Fibroblast of lung (primary cell): Measurements from ENCODE around the gene AGBL4. TPM values are rescaled to one million over a fixed set of nuclear protein-coding genes. Genes with fewer than 3 reads are reported as not detected.

Source experiments
- DNase-seq, 2 donors: peaks; one replicate each; pipeline versions ENCODE4 v3.0.0 to v3.0.0-alpha.2; 2010; ENCODE audit warnings: low read depth in 2 of 2
- H2AFZ ChIP-seq: 2 replicates; pipeline ENCODE4 v1.5.1; 2012; ENCODE audit warnings: low read length, control low read depth, inconsistent platforms
- H3K27ac ChIP-seq: 2 replicates; pipeline ENCODE4 v1.5.1; 2011; ENCODE audit warnings: low read length, control low read depth; ENCODE audit not compliant: insufficient read depth
- H3K27me3 ChIP-seq: 2 replicates; pipeline ENCODE4 v1.5.1; 2011; ENCODE audit warnings: mild to moderate bottlenecking, low read length; ENCODE audit not compliant: control insufficient read depth, insufficient read depth
- H3K36me3 ChIP-seq: 2 replicates; pipeline ENCODE4 v1.5.1; 2011; ENCODE audit warnings: low read length; ENCODE audit not compliant: control insufficient read depth, insufficient read depth
- H3K4me1 ChIP-seq: 2 replicates; pipeline ENCODE4 v1.5.1; 2011; ENCODE audit warnings: low read length; ENCODE audit not compliant: control insufficient read depth, insufficient read depth; ENCODE audit errors: extremely low read depth
- H3K4me2 ChIP-seq: 2 replicates; pipeline ENCODE4 v1.5.1; 2011; ENCODE audit warnings: low read length, control low read depth; ENCODE audit not compliant: insufficient read depth; ENCODE audit errors: extremely low read depth
- H3K4me3 ChIP-seq, 4 experiments: fragments of 200-600 bp in 1 of 4; sonication (generic) in 1 of 4; replicated peaks in 1 of 4; 2 replicates each; pipeline ENCODE4 v1.5.1; 2011 to 2016; ENCODE audit warnings: low read length in 4 of 4, low read depth in 3 of 4, mild to moderate bottlenecking in 3 of 4, control low read depth in 2 of 4, inconsistent platforms in 1 of 4, mixed read lengths in 1 of 4; ENCODE audit not compliant: insufficient read depth in 1 of 4; ENCODE audit errors: control extremely low read depth in 1 of 4
- H3K79me2 ChIP-seq: 2 replicates; pipeline ENCODE4 v1.5.1; 2012; ENCODE audit warnings: mild to moderate bottlenecking, low read length, inconsistent platforms; ENCODE audit not compliant: control insufficient read depth, insufficient read depth
- H3K9ac ChIP-seq: 2 replicates; pipeline ENCODE4 v1.5.1; 2011; ENCODE audit warnings: mild to moderate bottlenecking, low read length, control low read depth; ENCODE audit not compliant: insufficient read depth
- H3K9me3 ChIP-seq: 2 replicates; pipeline ENCODE4 v1.5.1; 2012; ENCODE audit warnings: low read depth, low read length; ENCODE audit not compliant: control insufficient read depth, insufficient read depth
- H4K20me1 ChIP-seq: 2 replicates; pipeline ENCODE4 v1.5.1; 2011; ENCODE audit warnings: low read length; ENCODE audit not compliant: control insufficient read depth, insufficient read depth; ENCODE audit errors: extremely low read depth
- CTCF ChIP-seq, 2 donors: IDR thresholded peaks in 1 of 2; conservative IDR thresholded peaks in 1 of 2; 1 replicate in 1 of 2; 2 replicates in 1 of 2; pipeline ENCODE4 v1.5.1; 2011 to 2012; ENCODE audit warnings: low read length in 2 of 2, control low read depth in 1 of 2, inconsistent platforms in 1 of 2, low read depth in 1 of 2, mild to moderate bottlenecking in 1 of 2
- EZH2 ChIP-seq: IDR thresholded peaks from 2 replicates; pipeline ENCODE4 v1.5.1; 2012; ENCODE audit warnings: low read length, control low read depth, mild to moderate bottlenecking; ENCODE audit errors: missing control alignments
- polyA plus RNA-seq, 2 donors: library from polyadenylated mRNA; depleted of rRNA in 1 of 2; stranded (reverse) in 1 of 2; unstranded in 1 of 2; fragments of >200 nt; gene quantifications; 2 replicates each; pipeline ENCODE4 v1.2.1, GENCODE V29; 2011 to 2012; ENCODE audit warnings: missing spikeins in 1 of 2
- total RNA-seq: library from RNA; depleted of rRNA; stranded (reverse); fragments of >200 nt; gene quantifications from 2 replicates; pipeline ENCODE4 v1.2.1, GENCODE V29; 2014

AGBL4 gene
- total and polyA plus RNA-seq, 2 donors (not counting 1 experiment from before 2014, with no cell fraction given) = not detected

DNA sequence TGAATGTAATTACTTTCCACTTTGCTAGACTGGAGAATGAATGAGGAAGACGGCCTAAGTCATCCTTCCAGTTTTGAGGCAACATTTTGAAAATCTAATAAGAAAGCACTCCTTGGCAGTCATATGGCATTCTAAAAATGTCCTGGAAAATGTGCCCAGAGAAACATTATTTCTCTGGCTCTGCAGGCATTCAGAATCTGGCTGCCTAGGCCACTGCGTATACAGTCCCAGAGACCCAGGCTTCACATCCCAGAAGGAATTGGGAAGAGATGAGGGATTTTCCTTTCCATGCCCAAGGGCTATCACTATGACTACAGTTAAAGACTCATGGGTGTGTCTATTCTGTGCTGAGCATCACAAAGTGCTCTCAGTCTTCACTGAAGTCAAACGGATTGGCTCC lies 1339.9 kb downstream of the AGBL4 start:
- H3K4me3 ChIP-seq = no peak overlapping the region
- H3K9ac ChIP-seq = no peak overlapping the region
- no peak overlapping the region for H3K27ac ChIP-seq
- H4K20me1 ChIP-seq = no peaks in the 10 kb centered on the region
- no peaks in the 10 kb centered on the region for H3K79me2 ChIP-seq
- H3K9me3 ChIP-seq = no peaks in the 10 kb centered on the region
- no peaks in the 10 kb centered on the region for H3K4me1 ChIP-seq
- H2AFZ ChIP-seq = no peak overlapping the region
- no peak for TF ChIP-seq EZH2
- no peak for TF ChIP-seq CTCF (conservative IDR thresholded peaks at IDR 0.05 in 1 of 2, IDR thresholded peaks at IDR 0.05 in 1 of 2; ENCODE audit: low read depth in 1 of 2, low read length in 2 of 2)
- H3K27me3 ChIP-seq = no peaks in the 10 kb centered on the region
- DNase-seq = no peak
- H3K36me3 ChIP-seq = no peaks in the 10 kb centered on the region
- H3K4me2 ChIP-seq = no peak overlapping the region

GRCh38 chr1:48681476-48682305 lies 1342.1 kb downstream of the AGBL4 start:
- Histone ChIP-seq H3K9ac (no peak overlapping the region), H3K4me2 (no peak overlapping the region), H3K36me3 (no peaks in the 10 kb centered on the region), H3K4me3 (no peak overlapping the region), H3K79me2 (no peaks in the 10 kb centered on the region), H3K27ac (no peak overlapping the region), H3K4me1 (no peaks in the 10 kb centered on the region), H4K20me1 (no peaks in the 10 kb centered on the region), H3K9me3 (no peaks in the 10 kb centered on the region), H3K27me3 (no peaks in the 10 kb centered on the region), H2AFZ (no peak overlapping the region)
- DNase-seq = peak; percentile 11 to 73
- no peak for TF ChIP-seq CTCF (conservative IDR thresholded peaks at IDR 0.05 in 1 of 2, IDR thresholded peaks at IDR 0.05 in 1 of 2; ENCODE audit: low read depth in 1 of 2, low read length in 2 of 2)
- TF ChIP-seq EZH2 = no peak

GRCh38 chr1:48680411-48681035 lies 1343.2 kb downstream of the AGBL4 start:
- Histone ChIP-seq H3K9ac (no peak overlapping the region), H3K9me3 (no peaks in the 10 kb centered on the region), H3K4me1 (no peaks in the 10 kb centered on the region), H3K27ac (no peak overlapping the region), H3K4me3 (no peak overlapping the region), H4K20me1 (no peaks in the 10 kb centered on the region), H2AFZ (no peak overlapping the region), H3K27me3 (no peaks in the 10 kb centered on the region), H3K79me2 (no peaks in the 10 kb centered on the region), H3K4me2 (no peak overlapping the region), H3K36me3 (no peaks in the 10 kb centered on the region)
- TF ChIP-seq CTCF (conservative IDR thresholded peaks at IDR 0.05 in 1 of 2, IDR thresholded peaks at IDR 0.05 in 1 of 2; ENCODE audit: low read depth in 1 of 2, low read length in 2 of 2) = no peak
- TF ChIP-seq EZH2 = no peak
- peak in 1 of 2 donors; percentile 43 for DNase-seq
